Osteoblast (primary cell): ENCODE results near the gene OPCML. TPM values are rescaled to one million over a fixed set of nuclear protein-coding genes. Genes with fewer than 3 reads are reported as not detected.

Source experiments
- DNase-seq: peaks from one replicate; pipeline ENCODE4 v3.0.0; 2011; ENCODE audit warnings: low spot score, mixed read lengths; ENCODE audit not compliant: insufficient read length; ENCODE audit errors: missing footprints
- H2AFZ ChIP-seq: 2 replicates; pipeline ENCODE4 v1.6.0; 2011; ENCODE audit warnings: mild to moderate bottlenecking, low read length
- H3K27ac ChIP-seq: 2 replicates; pipeline ENCODE4 v1.5.1; 2011; ENCODE audit warnings: mild to moderate bottlenecking, low read depth, low read length, moderate library complexity
- H3K27me3 ChIP-seq: 2 replicates; pipeline ENCODE4 v1.6.0; 2012; ENCODE audit warnings: mild to moderate bottlenecking, control low read depth, inconsistent platforms, low read length, moderate library complexity; ENCODE audit not compliant: insufficient read depth
- H3K36me3 ChIP-seq: 2 replicates; pipeline ENCODE4 v1.5.1; 2011; ENCODE audit warnings: mild to moderate bottlenecking, low read length, control low read depth, moderate library complexity; ENCODE audit not compliant: insufficient read depth
- H3K4me1 ChIP-seq: 2 replicates; pipeline ENCODE4 v1.5.1; 2011; ENCODE audit warnings: mild to moderate bottlenecking, low read length, control low read depth, moderate library complexity; ENCODE audit not compliant: insufficient read depth
- H3K4me2 ChIP-seq: 2 replicates; pipeline ENCODE4 v1.6.0; 2011; ENCODE audit warnings: mild to moderate bottlenecking, low read length; ENCODE audit not compliant: insufficient read depth
- H3K4me3 ChIP-seq: fragments of 200-600 bp; sonication (generic); 3 replicates; pipeline ENCODE4 v1.5.1; 2012; ENCODE audit warnings: mild to moderate bottlenecking, low read length, inconsistent platforms; ENCODE audit not compliant: insufficient read depth
- H3K79me2 ChIP-seq: 2 replicates; pipeline ENCODE4 v1.6.0; 2012; ENCODE audit warnings: mild to moderate bottlenecking, low read length, control low read depth, inconsistent platforms; ENCODE audit not compliant: insufficient read depth
- H3K9me3 ChIP-seq: 2 replicates; pipeline ENCODE4 v1.5.1; 2011; ENCODE audit warnings: low read depth, low read length, control low read depth
- H4K20me1 ChIP-seq: 2 replicates; pipeline ENCODE4 v1.6.0; 2012; ENCODE audit warnings: mild to moderate bottlenecking, low read length, control low read depth; ENCODE audit not compliant: insufficient read depth
- total RNA-seq: library from RNA; depleted of rRNA; stranded (reverse); fragments of >200 nt; gene quantifications from 2 replicates; pipeline ENCODE4 v1.2.3, GENCODE V29; 2012
- TF ChIP-seq, protein P1 (sequence below): IDR thresholded peaks from 2 replicates; pipeline ENCODE4 v1.5.1; 2011; ENCODE audit warnings: mild to moderate bottlenecking, low read depth, low read length, moderate library complexity; ENCODE audit errors: extremely low read depth

Gene OPCML
- total RNA-seq, 1 donor: 0.36 TPM

DNA sequence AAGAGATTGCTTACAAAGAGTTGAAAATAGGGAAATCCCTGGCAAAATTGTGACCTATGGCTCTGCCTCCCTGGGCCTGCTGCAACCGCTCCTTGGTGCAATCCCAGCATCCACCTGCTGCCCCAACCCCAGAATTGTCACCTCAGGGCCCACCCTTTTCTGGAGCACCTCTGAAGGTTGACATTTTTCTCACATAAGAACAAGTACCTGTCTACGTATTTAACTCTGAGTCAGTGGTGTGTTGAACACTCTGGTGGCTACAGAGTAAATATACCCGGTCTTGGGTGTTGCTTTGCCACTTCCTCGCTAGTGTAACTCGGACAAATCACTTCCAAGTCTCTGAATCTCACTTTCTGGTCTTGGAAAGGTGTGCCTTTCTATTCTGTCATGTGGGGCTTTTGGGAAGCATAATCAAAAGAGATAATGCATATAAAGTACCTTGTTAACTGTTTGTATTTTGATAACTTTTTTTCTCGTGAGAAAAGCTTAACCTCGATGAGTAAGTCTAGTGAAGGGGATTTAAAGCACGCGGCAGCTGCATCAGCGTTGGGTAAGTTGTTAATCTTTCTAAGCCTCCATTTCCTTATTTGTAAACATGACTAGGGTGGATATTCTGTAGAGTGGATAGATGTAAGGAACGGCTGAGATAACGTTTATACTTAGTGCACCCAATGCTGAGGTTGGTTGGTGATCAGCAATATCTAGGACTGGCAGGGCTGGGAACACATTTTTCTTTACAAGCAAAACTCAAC lies 881.2 kb downstream of the OPCML start:
- Histone ChIP-seq H3K9me3 (no peaks in the 10 kb centered on the region), H4K20me1 (no peaks in the 10 kb centered on the region), H3K27ac (no peak overlapping the region), H3K4me1 (peaks cover 7% of the 10 kb centered on the region), H3K79me2 (no peaks in the 10 kb centered on the region), H3K4me2 (no peak overlapping the region), H2AFZ (no peak overlapping the region), H3K4me3 (no peak overlapping the region), H3K36me3 (no peaks in the 10 kb centered on the region), H3K27me3 (no peaks in the 10 kb centered on the region)
- DNase-seq: no peak
- TF ChIP-seq, protein P1, sequence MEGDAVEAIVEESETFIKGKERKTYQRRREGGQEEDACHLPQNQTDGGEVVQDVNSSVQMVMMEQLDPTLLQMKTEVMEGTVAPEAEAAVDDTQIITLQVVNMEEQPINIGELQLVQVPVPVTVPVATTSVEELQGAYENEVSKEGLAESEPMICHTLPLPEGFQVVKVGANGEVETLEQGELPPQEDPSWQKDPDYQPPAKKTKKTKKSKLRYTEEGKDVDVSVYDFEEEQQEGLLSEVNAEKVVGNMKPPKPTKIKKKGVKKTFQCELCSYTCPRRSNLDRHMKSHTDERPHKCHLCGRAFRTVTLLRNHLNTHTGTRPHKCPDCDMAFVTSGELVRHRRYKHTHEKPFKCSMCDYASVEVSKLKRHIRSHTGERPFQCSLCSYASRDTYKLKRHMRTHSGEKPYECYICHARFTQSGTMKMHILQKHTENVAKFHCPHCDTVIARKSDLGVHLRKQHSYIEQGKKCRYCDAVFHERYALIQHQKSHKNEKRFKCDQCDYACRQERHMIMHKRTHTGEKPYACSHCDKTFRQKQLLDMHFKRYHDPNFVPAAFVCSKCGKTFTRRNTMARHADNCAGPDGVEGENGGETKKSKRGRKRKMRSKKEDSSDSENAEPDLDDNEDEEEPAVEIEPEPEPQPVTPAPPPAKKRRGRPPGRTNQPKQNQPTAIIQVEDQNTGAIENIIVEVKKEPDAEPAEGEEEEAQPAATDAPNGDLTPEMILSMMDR: no peak

DNA sequence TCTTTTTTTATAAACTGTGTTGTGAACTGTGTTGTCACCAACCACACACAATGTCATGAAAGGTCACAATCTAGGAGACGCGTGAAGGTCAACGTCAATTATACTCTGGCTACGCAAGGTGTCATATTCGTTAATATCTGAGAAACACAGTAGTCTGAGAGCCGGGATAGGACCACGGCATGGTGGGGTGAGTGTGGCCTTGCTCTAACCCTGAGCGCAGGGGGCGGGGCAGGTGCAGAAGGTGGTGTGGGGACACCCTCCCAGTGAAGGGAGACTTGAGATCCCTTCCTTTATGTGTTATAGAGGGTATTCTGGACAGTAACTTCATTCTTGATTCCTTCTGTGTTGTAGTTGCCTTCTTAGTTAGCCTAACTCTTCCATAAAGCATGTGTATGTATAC lies 883.0 kb downstream of the OPCML start:
- Histone ChIP-seq H2AFZ (peak overlapping the region; percentile 80), H3K9me3 (no peaks in the 10 kb centered on the region), H3K36me3 (no peaks in the 10 kb centered on the region), H3K27ac (no peak overlapping the region), H3K4me1 (peaks cover 7% of the 10 kb centered on the region), H4K20me1 (no peaks in the 10 kb centered on the region), H3K27me3 (no peaks in the 10 kb centered on the region), H3K4me3 (no peak overlapping the region), H3K79me2 (no peaks in the 10 kb centered on the region), H3K4me2 (peak overlapping the region; percentile 55)
- DNase-seq: no peak
- TF ChIP-seq, protein P1: no peak

DNA sequence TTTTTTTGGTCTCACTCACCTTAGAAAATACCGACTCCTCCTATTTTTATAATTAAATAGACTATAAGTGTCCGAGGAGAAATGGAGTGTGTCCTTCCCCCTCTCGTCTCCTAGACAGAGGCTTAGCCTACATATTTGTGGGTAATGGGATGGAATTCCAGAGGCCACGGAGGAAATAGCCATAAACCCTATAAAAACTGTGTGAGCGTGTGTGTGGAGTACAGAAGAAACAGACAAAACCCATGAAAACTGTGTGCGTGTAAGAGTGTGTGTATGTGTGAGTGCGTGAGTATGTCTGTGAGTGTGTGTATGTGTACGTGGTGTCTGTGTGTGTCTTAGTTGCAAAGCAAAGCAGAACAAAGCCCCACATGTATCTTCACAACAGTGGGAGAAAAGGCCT lies 883.5 kb downstream of the OPCML start:
- Histone ChIP-seq H3K9me3 (no peaks in the 10 kb centered on the region), H4K20me1 (no peaks in the 10 kb centered on the region), H3K27me3 (no peaks in the 10 kb centered on the region), H3K4me2 (peak overlapping the region; percentile 55), H3K4me3 (no peak overlapping the region), H3K79me2 (no peaks in the 10 kb centered on the region), H3K36me3 (no peaks in the 10 kb centered on the region), H3K4me1 (peaks cover 7% of the 10 kb centered on the region), H2AFZ (peak overlapping the region; percentile 80), H3K27ac (no peak overlapping the region)
- TF ChIP-seq, protein P1: no peak
- DNase-seq: peak; percentile 64

DNA sequence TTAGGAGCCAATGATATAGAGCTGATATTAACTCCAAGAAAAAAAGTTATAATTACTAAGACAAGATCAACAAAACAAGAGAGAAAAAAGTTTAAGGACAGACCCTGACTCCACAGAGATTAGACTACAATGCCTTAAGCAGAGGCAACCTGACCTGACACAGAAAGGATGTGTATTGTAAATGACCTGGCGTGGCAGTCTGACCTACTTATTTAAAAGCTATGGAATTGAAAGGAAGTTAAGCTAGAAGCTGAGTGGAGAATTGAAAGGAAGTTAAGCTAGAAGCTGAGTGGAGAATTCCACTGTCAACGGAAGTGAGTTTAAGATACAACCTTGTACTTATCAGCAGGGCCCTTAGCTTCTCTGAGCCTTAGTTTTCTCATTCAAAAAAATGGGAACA lies 885.4 kb downstream of the OPCML start:
- no peak for DNase-seq
- Histone ChIP-seq H3K36me3 (no peaks in the 10 kb centered on the region), H3K27me3 (no peaks in the 10 kb centered on the region), H3K4me1 (peaks cover 7% of the 10 kb centered on the region), H3K4me2 (no peak overlapping the region), H2AFZ (no peak overlapping the region), H3K9me3 (no peaks in the 10 kb centered on the region), H3K79me2 (no peaks in the 10 kb centered on the region), H3K4me3 (no peak overlapping the region), H3K27ac (no peak overlapping the region), H4K20me1 (no peaks in the 10 kb centered on the region)
- TF ChIP-seq, protein P1: no peak
